SU-DHL-6 (cell line): ENCODE data around the gene CCDC102A.

Experiments
- H2AFZ ChIP-seq: fragments of 200-600 bp; sonication (generic); 2 replicates; pipeline ENCODE4 v1.6.1; 2014; ENCODE audit warnings: low read depth, mild to moderate bottlenecking, moderate library complexity, mixed read lengths, antibody characterized with exemption, low read length; ENCODE audit not compliant: severe bottlenecking
- H3F3A ChIP-seq: fragments of 200-600 bp; shearing (Covaris generic); 2 replicates; pipeline ENCODE4 v1.6.0; 2016; ENCODE audit warnings: antibody characterized with exemption, mild to moderate bottlenecking; ENCODE audit not compliant: insufficient read depth
- H3K27ac ChIP-seq: fragments of 200-600 bp; sonication (generic); 2 replicates; pipeline ENCODE4 v1.5.1; 2016; ENCODE audit warnings: low read depth, mild to moderate bottlenecking, low read length, moderate library complexity, mixed read lengths
- H3K27me3 ChIP-seq: fragments of 200-600 bp; sonication (generic), shearing (Covaris generic); 2 replicates; pipeline ENCODE4 v1.6.0; 2014; ENCODE audit warnings: mild to moderate bottlenecking, low read length
- H3K36me3 ChIP-seq: fragments of 200-600 bp; sonication (generic); 2 replicates; pipeline ENCODE4 v1.6.1; 2014; ENCODE audit warnings: mild to moderate bottlenecking, low read length, mixed read lengths
- H3K4me2 ChIP-seq: fragments of 300-600, 200-600 bp; shearing (Covaris generic), sonication (generic); 2 replicates; pipeline ENCODE4 v1.6.0; 2014; ENCODE audit warnings: low read length, low read depth, mild to moderate bottlenecking; ENCODE audit not compliant: poor library complexity, severe bottlenecking
- H3K4me3 ChIP-seq: fragments of 200-600 bp; sonication (generic); 2 replicates; pipeline ENCODE4 v1.5.1; 2014; ENCODE audit warnings: antibody characterized with exemption, low read length, mild to moderate bottlenecking, mixed read lengths; ENCODE audit not compliant: insufficient read depth, poor library complexity, severe bottlenecking
- H3K79me2 ChIP-seq: fragments of 200-600 bp; sonication (generic); 2 replicates; pipeline ENCODE4 v1.6.1; 2014; ENCODE audit warnings: mild to moderate bottlenecking, low read length, moderate library complexity; ENCODE audit not compliant: insufficient read depth
- H3K9ac ChIP-seq: fragments of 200-600 bp; sonication (generic); 2 replicates; pipeline ENCODE4 v1.7.0; 2014; ENCODE audit warnings: mild to moderate bottlenecking, low read length
- H3K9me2 ChIP-seq: fragments of 200-600 bp; sonication (generic); replicated peaks from 2 replicates; pipeline ENCODE4 v1.6.1; 2014; ENCODE audit warnings: low read length; ENCODE audit not compliant: insufficient read depth
- H3K9me3 ChIP-seq: fragments of 200-600 bp; sonication (generic); 2 replicates; pipeline ENCODE4 v1.6.1; 2014; ENCODE audit warnings: low read length, mixed read lengths; ENCODE audit not compliant: insufficient read depth
- H4K20me1 ChIP-seq: fragments of 200-600 bp; sonication (generic); 2 replicates; pipeline ENCODE4 v1.6.1; 2014; ENCODE audit warnings: low read depth, mild to moderate bottlenecking, antibody characterized with exemption, low read length, moderate library complexity, mixed read lengths
- EZH2phosphoT487 ChIP-seq: fragments of 200-600 bp; sonication (generic), shearing (Covaris generic); conservative IDR thresholded peaks from 2 replicates; pipeline ENCODE4 v1.6.1; 2018; ENCODE audit warnings: mild to moderate bottlenecking, antibody characterized with exemption, low read length, moderate library complexity, mixed read lengths
- TF ChIP-seq, protein P1 (sequence below): fragments of 200-600 bp; sonication (generic); IDR thresholded peaks from one replicate; pipeline ENCODE4 v1.5.1; 2017; ENCODE audit warnings: antibody characterized with exemption, mild to moderate bottlenecking, low read length, moderate library complexity; ENCODE audit not compliant: insufficient read depth, poor library complexity, severe bottlenecking

CCDC102A gene

DNA sequence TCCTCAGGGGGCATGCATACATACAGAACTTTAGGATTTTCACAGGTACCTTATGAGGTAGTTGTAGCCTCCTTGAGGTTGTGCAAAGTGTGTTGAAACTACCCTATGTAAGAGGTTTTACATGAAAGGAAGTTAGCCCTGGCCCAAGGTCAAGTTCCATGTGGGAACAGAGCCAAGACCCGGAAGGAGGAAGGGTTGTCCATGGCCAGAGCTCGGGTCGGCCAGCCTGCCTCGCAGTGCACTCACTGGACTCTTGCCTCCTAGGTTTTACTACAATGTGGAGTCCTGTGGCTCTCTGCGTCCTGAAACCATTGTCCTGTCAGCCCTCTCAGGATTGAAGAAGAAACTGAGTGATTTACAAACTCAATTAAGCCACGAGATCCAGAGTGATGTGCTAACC lies 65.7 kb downstream of the CCDC102A start:
- H3K36me3 ChIP-seq, result peaks cover 4% of the 10 kb centered on the region; the same call in 1 of the 2 replicates
- no peak overlapping the region for H2AFZ ChIP-seq
- H4K20me1 ChIP-seq, result no peaks in the 10 kb centered on the region
- no peaks in the 10 kb centered on the region for H3K79me2 ChIP-seq
- H3K4me2 ChIP-seq, result no peak overlapping the region
- no peak overlapping the region for H3K4me3 ChIP-seq
- H3K9me3 ChIP-seq, result no peaks in the 10 kb centered on the region
- H3K27me3 ChIP-seq, result no peaks in the 10 kb centered on the region
- H3K9me2 ChIP-seq, result no peaks in the 10 kb centered on the region
- no peak for TF ChIP-seq EZH2phosphoT487
- TF ChIP-seq, protein P1, sequence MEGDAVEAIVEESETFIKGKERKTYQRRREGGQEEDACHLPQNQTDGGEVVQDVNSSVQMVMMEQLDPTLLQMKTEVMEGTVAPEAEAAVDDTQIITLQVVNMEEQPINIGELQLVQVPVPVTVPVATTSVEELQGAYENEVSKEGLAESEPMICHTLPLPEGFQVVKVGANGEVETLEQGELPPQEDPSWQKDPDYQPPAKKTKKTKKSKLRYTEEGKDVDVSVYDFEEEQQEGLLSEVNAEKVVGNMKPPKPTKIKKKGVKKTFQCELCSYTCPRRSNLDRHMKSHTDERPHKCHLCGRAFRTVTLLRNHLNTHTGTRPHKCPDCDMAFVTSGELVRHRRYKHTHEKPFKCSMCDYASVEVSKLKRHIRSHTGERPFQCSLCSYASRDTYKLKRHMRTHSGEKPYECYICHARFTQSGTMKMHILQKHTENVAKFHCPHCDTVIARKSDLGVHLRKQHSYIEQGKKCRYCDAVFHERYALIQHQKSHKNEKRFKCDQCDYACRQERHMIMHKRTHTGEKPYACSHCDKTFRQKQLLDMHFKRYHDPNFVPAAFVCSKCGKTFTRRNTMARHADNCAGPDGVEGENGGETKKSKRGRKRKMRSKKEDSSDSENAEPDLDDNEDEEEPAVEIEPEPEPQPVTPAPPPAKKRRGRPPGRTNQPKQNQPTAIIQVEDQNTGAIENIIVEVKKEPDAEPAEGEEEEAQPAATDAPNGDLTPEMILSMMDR, result no peak
- peaks cover 4% of the 10 kb centered on the region; the same call in 1 of the 2 replicates for H3F3A ChIP-seq
- H3K9ac ChIP-seq, result no peak overlapping the region
- H3K27ac ChIP-seq, result no peak overlapping the region

DNA sequence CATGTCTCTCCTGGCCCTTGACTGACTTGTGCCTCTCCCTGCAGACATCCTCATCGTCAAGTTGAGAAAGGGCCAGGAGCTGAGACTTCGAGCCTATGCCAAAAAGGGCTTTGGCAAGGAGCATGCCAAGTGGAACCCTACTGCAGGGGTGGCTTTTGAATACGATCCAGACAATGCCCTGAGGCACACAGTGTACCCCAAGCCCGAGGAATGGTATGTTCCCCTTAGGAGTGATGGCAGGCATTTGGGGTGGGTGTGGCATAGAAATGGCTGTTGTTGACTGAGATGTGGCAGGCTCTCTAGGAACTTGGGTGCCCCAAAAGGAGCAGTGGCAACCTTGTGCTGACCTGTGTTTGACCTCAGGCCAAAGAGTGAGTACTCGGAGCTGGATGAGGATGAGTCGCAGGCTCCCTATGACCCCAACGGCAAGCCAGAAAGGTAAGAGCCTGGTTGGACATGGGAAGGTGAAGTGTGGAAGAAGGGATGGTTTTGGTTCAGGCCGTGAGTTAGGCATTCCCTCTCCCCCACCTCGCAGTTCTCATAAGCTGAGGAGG lies 66.4 kb downstream of the CCDC102A start:
- Histone ChIP-seq H3K27ac (no peak overlapping the region), H3K27me3 (no peaks in the 10 kb centered on the region), H4K20me1 (no peaks in the 10 kb centered on the region), H3K79me2 (no peaks in the 10 kb centered on the region), H3F3A (peaks cover 4% of the 10 kb centered on the region; the same call in 1 of the 2 replicates), H3K9me2 (no peaks in the 10 kb centered on the region), H3K9ac (no peak overlapping the region), H3K4me3 (no peak overlapping the region), H3K4me2 (no peak overlapping the region), H3K36me3 (peaks cover 4% of the 10 kb centered on the region; the same call in 1 of the 2 replicates), H3K9me3 (no peaks in the 10 kb centered on the region), H2AFZ (no peak overlapping the region)
- TF ChIP-seq, protein P1, result no peak
- TF ChIP-seq EZH2phosphoT487, result no peak

DNA sequence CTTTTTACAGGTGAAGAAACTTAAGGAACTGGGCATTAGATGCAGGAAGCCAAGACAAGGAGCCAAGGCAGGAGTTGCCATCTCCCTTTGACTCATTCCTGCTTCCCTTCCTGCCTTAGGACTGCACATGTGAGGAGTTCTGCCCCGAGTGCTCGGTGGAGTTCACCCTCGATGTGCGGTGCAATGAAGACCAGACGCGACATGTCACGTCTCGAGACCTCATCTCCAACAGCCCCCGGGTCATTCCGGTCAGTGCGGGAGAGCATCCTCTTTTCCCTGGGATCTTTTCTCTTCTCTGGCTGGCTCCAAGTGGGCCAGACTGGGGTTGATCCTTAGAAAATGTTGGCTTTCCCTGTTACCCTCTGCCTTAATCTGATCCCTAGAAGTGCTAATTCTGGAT lies 67.3 kb downstream of the CCDC102A start:
- Histone ChIP-seq H4K20me1 (no peaks in the 10 kb centered on the region), H3K79me2 (peaks cover 2% of the 10 kb centered on the region; the same call in 1 of the 2 replicates), H3K9me2 (no peaks in the 10 kb centered on the region), H3K36me3 (peaks cover 6% of the 10 kb centered on the region; the same call in 1 of the 2 replicates), H3K4me3 (no peak overlapping the region), H2AFZ (no peak overlapping the region), H3K4me2 (no peak overlapping the region), H3F3A (peaks cover 4% of the 10 kb centered on the region; the same call in 1 of the 2 replicates), H3K9me3 (no peaks in the 10 kb centered on the region), H3K27me3 (no peaks in the 10 kb centered on the region), H3K9ac (no peak overlapping the region), H3K27ac (no peak overlapping the region)
- no peak for TF ChIP-seq EZH2phosphoT487
- TF ChIP-seq, protein P1, result no peak
